Thoracic aorta (tissue), 2 donors: Measurements from ENCODE around the gene C1orf167. TPM values are rescaled to one million over a fixed set of nuclear protein-coding genes. Genes with fewer than 3 reads are reported as not detected.

ENCODE experiments used
- ATAC-seq: fragments of 150-250 bp; one replicate; pipeline ENCODE4 v1.8.0; 2017; ENCODE audit warnings: low read depth; ENCODE audit not compliant: insufficient number of reproducible peaks, low FRiP score
- DNase-seq: peaks from one replicate; pipeline ENCODE4 v3.0.0-alpha.2; 2020; ENCODE audit warnings: low spot score
- H3K27ac ChIP-seq, 2 donors: fragments of 200-600 bp; sonication (generic); 1 replicate in 1 of 2; 2 replicates in 1 of 2; pipeline ENCODE4 v1.5.1; 2016; ENCODE audit warnings: mild to moderate bottlenecking in 2 of 2, moderate library complexity in 2 of 2
- H3K27me3 ChIP-seq: fragments of 200-600 bp; sonication (generic); replicated peaks from 2 replicates; pipeline ENCODE4 v1.6.0; 2016; ENCODE audit warnings: mild to moderate bottlenecking; ENCODE audit not compliant: insufficient read depth
- H3K36me3 ChIP-seq: fragments of 200-600 bp; sonication (generic); one replicate; pipeline ENCODE4 v1.5.1; 2016
- H3K4me1 ChIP-seq, 2 donors: fragments of 200-600 bp; sonication (generic); 1 replicate in 1 of 2; 2 replicates in 1 of 2; pipeline versions ENCODE4 v1.5.1 to v1.6.0; 2016; ENCODE audit warnings: low read depth in 2 of 2, mild to moderate bottlenecking in 1 of 2; ENCODE audit not compliant: control insufficient read depth in 1 of 2
- H3K4me3 ChIP-seq: fragments of 200-600 bp; sonication (generic); 2 replicates; pipeline ENCODE4 v1.5.1; 2016; ENCODE audit warnings: mild to moderate bottlenecking
- H3K9me3 ChIP-seq: fragments of 200-600 bp; sonication (generic); 2 replicates; pipeline ENCODE4 v1.5.1; 2016
- total RNA-seq, 2 donors: library from RNA; depleted of rRNA; stranded (reverse); fragments of >200 nt; gene quantifications; one replicate each; pipeline versions ENCODE4 v1.1.0 to v1.2.3, GENCODE V29; 2016
- TF ChIP-seq, protein P1 (sequence below): fragments of 200-600 bp; sonication (generic); IDR thresholded peaks from one replicate; pipeline ENCODE4 v1.5.1; 2019; ENCODE audit warnings: antibody characterized with exemption

Gene C1orf167
- total RNA-seq, 2 donors from 2014 or later = 4.2 TPM; not detected in 1

DNA sequence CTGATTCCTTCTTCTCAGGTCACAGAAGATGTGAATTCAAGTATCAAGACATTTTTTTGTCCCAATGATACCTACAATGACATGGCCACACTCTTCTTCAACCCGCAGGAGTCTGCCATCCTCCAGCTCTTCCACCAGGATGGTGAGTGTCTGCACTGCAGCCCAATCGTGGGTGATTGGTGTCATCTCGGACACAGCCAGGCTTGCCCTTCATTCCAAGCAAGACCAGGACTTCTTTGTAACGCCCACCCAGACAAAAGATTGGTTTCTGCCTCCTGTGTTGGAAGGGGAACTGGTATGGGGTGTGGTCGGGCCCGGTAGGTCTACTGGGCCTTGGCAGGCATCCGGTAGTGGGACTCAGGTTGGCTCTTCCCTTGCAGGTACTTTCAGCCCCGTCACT is 71.5 kb downstream of the C1orf167 start:
- peaks cover 81% of the 10 kb centered on the region for H3K36me3 ChIP-seq
- no peak for ATAC-seq
- no peak for DNase-seq

DNA sequence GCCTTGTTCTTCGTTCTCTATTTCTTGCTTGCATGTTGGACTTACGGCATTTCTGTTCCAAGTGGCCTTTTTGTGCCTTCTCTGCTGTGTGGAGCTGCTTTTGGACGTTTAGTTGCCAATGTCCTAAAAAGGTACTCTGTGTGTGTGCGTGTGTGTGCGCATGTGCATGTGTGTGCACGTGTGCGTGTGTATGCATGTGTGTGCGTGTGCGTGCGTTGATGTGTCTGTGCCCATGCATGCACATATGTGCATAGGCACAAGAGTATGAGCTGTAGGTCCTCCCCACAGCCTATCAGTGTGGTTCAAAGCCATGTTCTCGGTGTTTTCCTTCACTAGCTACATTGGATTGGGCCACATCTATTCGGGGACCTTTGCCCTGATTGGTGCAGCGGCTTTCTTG is 71.9 kb downstream of the C1orf167 start:
- Histone ChIP-seq H3K4me3 (no peak overlapping the region), H3K36me3 (peaks cover 77% of the 10 kb centered on the region), H3K27me3 (no peaks in the 10 kb centered on the region), H3K4me1 (no peaks in the 10 kb centered on the region), H3K9me3 (no peaks in the 10 kb centered on the region), H3K27ac (no peak overlapping the region)
- ATAC-seq (no peak), DNase-seq (no peak)
- TF ChIP-seq, protein P1, sequence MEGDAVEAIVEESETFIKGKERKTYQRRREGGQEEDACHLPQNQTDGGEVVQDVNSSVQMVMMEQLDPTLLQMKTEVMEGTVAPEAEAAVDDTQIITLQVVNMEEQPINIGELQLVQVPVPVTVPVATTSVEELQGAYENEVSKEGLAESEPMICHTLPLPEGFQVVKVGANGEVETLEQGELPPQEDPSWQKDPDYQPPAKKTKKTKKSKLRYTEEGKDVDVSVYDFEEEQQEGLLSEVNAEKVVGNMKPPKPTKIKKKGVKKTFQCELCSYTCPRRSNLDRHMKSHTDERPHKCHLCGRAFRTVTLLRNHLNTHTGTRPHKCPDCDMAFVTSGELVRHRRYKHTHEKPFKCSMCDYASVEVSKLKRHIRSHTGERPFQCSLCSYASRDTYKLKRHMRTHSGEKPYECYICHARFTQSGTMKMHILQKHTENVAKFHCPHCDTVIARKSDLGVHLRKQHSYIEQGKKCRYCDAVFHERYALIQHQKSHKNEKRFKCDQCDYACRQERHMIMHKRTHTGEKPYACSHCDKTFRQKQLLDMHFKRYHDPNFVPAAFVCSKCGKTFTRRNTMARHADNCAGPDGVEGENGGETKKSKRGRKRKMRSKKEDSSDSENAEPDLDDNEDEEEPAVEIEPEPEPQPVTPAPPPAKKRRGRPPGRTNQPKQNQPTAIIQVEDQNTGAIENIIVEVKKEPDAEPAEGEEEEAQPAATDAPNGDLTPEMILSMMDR = no peak

More for the DNA sequence above, 71.5 kb downstream of the C1orf167 start:
- no peaks in the 10 kb centered on the region for H3K9me3 ChIP-seq
- H3K4me1 ChIP-seq = no peaks in the 10 kb centered on the region
- H3K4me3 ChIP-seq = no peak overlapping the region
- TF ChIP-seq, protein P1 = no peak
- no peaks in the 10 kb centered on the region for H3K27me3 ChIP-seq
- no peak overlapping the region for H3K27ac ChIP-seq

DNA sequence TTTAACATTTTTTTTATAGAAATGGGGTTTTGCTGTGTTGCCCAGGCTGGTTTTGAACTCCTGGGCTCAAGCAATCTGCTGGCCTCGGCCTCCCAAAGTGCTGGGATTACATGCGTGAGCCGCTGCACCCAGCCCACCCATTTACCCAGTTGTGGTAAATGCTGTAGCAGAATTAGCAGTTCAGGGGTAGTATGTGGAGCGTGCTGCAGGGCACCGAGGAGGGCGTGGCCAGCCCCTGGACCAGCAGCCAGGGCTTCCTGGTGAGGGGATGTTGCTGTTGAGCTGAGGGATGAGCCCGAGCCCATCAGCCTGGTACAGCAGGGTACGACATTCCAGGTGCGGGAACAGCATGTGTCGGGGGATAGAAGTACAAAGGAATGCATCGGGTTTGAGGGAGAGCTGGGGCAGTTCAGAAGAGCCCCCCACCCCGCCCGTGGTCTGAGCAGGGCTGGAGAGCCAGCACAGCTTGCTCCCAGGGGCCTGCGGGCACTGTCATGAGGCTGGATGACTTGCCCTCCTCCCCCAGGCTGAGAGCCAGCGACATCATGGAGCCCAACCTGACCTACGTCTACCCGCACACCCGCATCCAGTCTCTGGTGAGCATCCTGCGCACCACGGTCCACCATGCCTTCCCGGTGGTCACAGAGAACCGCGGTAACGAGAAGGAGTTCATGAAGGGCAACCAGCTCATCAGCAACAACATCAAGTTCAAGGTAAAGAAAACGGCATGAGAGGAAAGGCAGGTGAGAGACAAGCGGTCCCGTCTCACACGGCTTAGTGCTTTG is 73.6 kb downstream of the C1orf167 start:
- DNase-seq = no peak
- TF ChIP-seq, protein P1 = no peak

DNA sequence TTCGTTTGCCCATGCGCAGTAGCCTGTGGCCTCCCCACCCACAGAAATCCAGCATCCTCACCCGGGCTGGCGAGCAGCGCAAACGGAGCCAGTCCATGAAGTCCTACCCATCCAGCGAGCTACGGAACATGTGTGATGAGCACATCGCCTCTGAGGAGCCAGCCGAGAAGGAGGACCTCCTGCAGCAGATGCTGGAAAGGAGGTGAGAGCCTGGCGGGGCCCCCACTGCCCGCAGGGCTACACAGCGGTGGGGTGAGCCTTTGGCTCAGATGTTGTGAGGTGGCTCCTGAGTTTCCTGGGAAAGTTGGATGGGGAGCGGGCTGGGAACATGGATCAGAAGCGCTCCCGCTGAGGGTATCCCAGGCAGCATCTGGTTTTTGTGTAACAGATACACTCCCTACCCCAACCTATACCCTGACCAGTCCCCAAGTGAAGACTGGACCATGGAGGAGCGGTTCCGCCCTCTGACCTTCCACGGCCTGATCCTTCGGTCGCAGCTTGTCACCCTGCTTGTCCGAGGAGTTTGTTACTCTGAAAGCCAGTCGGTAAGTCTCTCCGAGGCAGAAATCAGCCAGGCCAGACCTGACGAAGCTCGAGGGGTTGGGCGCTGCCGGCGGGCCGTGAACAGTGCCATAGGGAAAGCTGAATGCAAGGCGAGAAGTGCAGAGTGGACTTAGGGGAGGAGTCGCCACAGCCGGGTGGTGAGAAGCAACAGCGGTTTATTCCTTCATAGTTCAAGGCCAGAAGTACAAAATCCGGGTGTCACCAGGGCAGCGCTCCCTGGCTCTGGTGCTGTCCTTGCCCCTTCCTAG is 75.2 kb downstream of the C1orf167 start:
- ATAC-seq (no peak), DNase-seq (no peak)
- TF ChIP-seq, protein P1 = no peak
- Histone ChIP-seq H3K27me3 (no peaks in the 10 kb centered on the region), H3K4me1 (peaks cover 7 to 17% of the 10 kb centered on the region in 2 donors), H3K4me3 (no peak overlapping the region), H3K9me3 (no peaks in the 10 kb centered on the region), H3K27ac (no peak overlapping the region), H3K36me3 (peaks cover 71% of the 10 kb centered on the region)

More for the DNA sequence above, 73.6 kb downstream of the C1orf167 start:
- H3K27ac ChIP-seq = no peak overlapping the region
- H3K9me3 ChIP-seq = no peaks in the 10 kb centered on the region
- H3K4me3 ChIP-seq = no peak overlapping the region
- no peaks in the 10 kb centered on the region for H3K27me3 ChIP-seq
- peaks cover 6 to 8% of the 10 kb centered on the region in 2 donors for H3K4me1 ChIP-seq
- no peak for ATAC-seq
- peaks cover 68% of the 10 kb centered on the region for H3K36me3 ChIP-seq

DNA sequence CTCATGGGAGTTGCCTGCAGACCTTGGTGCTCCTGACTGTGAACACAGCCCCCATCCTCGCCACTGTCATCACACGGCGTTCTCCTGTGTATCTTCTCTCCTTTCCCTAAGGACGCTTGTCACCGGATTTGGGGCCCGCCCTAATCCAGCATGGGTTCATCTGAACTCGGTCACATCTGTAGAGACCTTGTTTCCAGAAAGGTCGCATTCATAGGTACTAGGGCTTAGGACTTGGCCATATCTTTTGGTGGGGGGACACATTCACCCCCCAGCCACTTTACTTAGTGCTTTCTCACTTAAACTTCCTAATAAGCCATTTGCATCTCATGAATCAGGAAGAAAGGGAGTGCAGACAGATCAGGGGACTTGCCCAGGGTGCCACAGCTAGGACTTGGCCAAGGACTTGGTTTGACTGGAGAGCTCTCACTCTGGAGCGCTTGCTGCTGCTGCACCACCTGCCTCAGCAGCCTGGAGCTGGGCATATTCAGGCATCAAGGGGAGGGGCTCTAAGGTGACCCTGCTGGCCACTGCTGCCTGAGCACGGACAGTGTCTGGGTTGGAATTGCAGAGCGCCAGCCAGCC is 75.9 kb downstream of the C1orf167 start:
- Histone ChIP-seq H3K36me3 (peaks cover 71% of the 10 kb centered on the region), H3K4me1 (peaks cover 7 to 17% of the 10 kb centered on the region in 2 donors), H3K27ac (no peak overlapping the region), H3K4me3 (no peak overlapping the region), H3K27me3 (no peaks in the 10 kb centered on the region), H3K9me3 (no peaks in the 10 kb centered on the region)
- DNase-seq = no peak
- ATAC-seq = no peak
- TF ChIP-seq, protein P1 = no peak
